Neural cell (in vitro differentiated cells): ENCODE measurements around the gene RASL12. TPM values are rescaled to one million over a fixed set of nuclear protein-coding genes. Genes with fewer than 3 reads are reported as not detected.

ENCODE experiments used
- H2AFZ ChIP-seq: fragments of 200-600, 300-800 bp; sonication (generic), shearing (Covaris generic); 2 replicates; pipeline ENCODE4 v1.6.0; 2014; ENCODE audit warnings: low read depth, mild to moderate bottlenecking, antibody characterized with exemption, low read length, moderate library complexity
- H3F3A ChIP-seq: fragments of 200-600 bp; shearing (Covaris generic); 2 replicates; pipeline ENCODE4 v1.6.1; 2016; ENCODE audit warnings: mild to moderate bottlenecking, moderate library complexity, mixed read lengths, antibody characterized with exemption, low read length; ENCODE audit not compliant: insufficient read depth, poor library complexity, severe bottlenecking
- H3K27ac ChIP-seq: fragments of 200-600, 300-800 bp; sonication (generic), shearing (Covaris generic); 2 replicates; pipeline ENCODE4 v1.5.1; 2014; ENCODE audit warnings: mild to moderate bottlenecking, low read length, moderate library complexity
- H3K27me3 ChIP-seq: fragments of 300-800, 200-600 bp; sonication (generic), shearing (Covaris generic); 2 replicates; pipeline ENCODE4 v1.6.0; 2014; ENCODE audit warnings: mild to moderate bottlenecking, low read depth, low read length, moderate library complexity; ENCODE audit not compliant: insufficient read depth
- H3K36me3 ChIP-seq: fragments of 300-800, 200-600 bp; sonication (generic), shearing (Covaris generic); 2 replicates; pipeline ENCODE4 v1.5.1; 2014; ENCODE audit warnings: mild to moderate bottlenecking, antibody characterized with exemption, low read length, moderate library complexity; ENCODE audit not compliant: insufficient read depth
- H3K4me2 ChIP-seq: fragments of 300-800, 200-600 bp; sonication (generic), shearing (Covaris generic); 2 replicates; pipeline ENCODE4 v1.6.0; 2014; ENCODE audit warnings: mild to moderate bottlenecking, low read length
- H3K4me3 ChIP-seq: fragments of 300-800, 200-600 bp; sonication (generic), shearing (Covaris generic); 2 replicates; pipeline ENCODE4 v1.5.1; 2014; ENCODE audit warnings: mild to moderate bottlenecking, low read length, moderate library complexity
- H3K79me2 ChIP-seq: fragments of 200-600 bp; shearing (Covaris generic); replicated peaks from 2 replicates; pipeline ENCODE4 v1.6.0; 2014; ENCODE audit warnings: mild to moderate bottlenecking, low read length, moderate library complexity; ENCODE audit not compliant: insufficient read depth
- H3K9ac ChIP-seq: fragments of 300-800, 200-600 bp; sonication (generic), shearing (Covaris generic); 2 replicates; pipeline ENCODE4 v1.6.1; 2016; ENCODE audit warnings: mild to moderate bottlenecking, low read length, mixed read lengths
- H3K9me2 ChIP-seq: fragments of 200-600 bp; shearing (Covaris generic); 2 replicates; pipeline ENCODE4 v1.6.1; 2016; ENCODE audit warnings: mild to moderate bottlenecking, low read length, mixed read lengths; ENCODE audit not compliant: insufficient read depth
- H3K9me3 ChIP-seq: fragments of 200-600, 300-800 bp; sonication (generic), shearing (Covaris generic); 2 replicates; pipeline ENCODE4 v1.6.1; 2016; ENCODE audit warnings: mild to moderate bottlenecking, mixed run types, low read length, moderate library complexity, mixed read lengths
- H4K20me1 ChIP-seq: fragments of 200-600 bp; shearing (Covaris generic); 2 replicates; pipeline ENCODE4 v1.6.1; 2016; ENCODE audit warnings: mild to moderate bottlenecking, mixed run types; ENCODE audit not compliant: insufficient read depth
- EP300 ChIP-seq: fragments of 450-650 bp; conservative IDR thresholded peaks from 2 replicates; pipeline ENCODE4 v1.6.1; 2014; ENCODE audit warnings: antibody characterized with exemption, mild to moderate bottlenecking, moderate library complexity; ENCODE audit not compliant: poor library complexity, severe bottlenecking
- EZH2 ChIP-seq: fragments of 200-600, 300-800 bp; shearing (Covaris generic), sonication (generic); IDR thresholded peaks from 2 replicates; pipeline ENCODE4 v1.6.1; 2014; ENCODE audit warnings: antibody characterized with exemption, low read length, borderline replicate concordance, mild to moderate bottlenecking; ENCODE audit not compliant: insufficient read depth, poor library complexity, severe bottlenecking
- MXI1 ChIP-seq: fragments of 450-650 bp; conservative IDR thresholded peaks from 2 replicates; pipeline ENCODE4 v1.6.1; 2014; ENCODE audit warnings: antibody characterized with exemption, mild to moderate bottlenecking; ENCODE audit not compliant: poor library complexity, severe bottlenecking
- POLR2AphosphoS5 ChIP-seq: IDR thresholded peaks from 2 replicates; pipeline ENCODE4 v1.6.1; 2012
- RAD21 ChIP-seq: fragments of 450-650 bp; conservative IDR thresholded peaks from 2 replicates; pipeline ENCODE4 v1.6.1; 2014; ENCODE audit warnings: antibody characterized with exemption, mild to moderate bottlenecking, moderate library complexity
- REST ChIP-seq: IDR thresholded peaks from 2 replicates; pipeline ENCODE4 v1.6.1; 2012; ENCODE audit warnings: borderline replicate concordance
- SMC3 ChIP-seq: fragments of 450-650 bp; conservative IDR thresholded peaks from 2 replicates; pipeline ENCODE4 v1.6.1; 2014; ENCODE audit warnings: antibody characterized with exemption, mild to moderate bottlenecking, moderate library complexity; ENCODE audit not compliant: poor library complexity
- TAF1 ChIP-seq: IDR thresholded peaks from 2 replicates; pipeline ENCODE4 v1.6.1; 2012; ENCODE audit warnings: low read depth
- polyA plus RNA-seq: library from polyadenylated mRNA; depleted of rRNA; stranded (reverse); fragments of >200 nt; gene quantifications from 2 replicates; pipeline ENCODE4 v1.2.3, GENCODE V29; 2014
- TF ChIP-seq, protein P1 (sequence below): fragments of 450-650 bp; IDR thresholded peaks from 2 replicates; pipeline ENCODE4 v1.5.1; 2014; ENCODE audit warnings: antibody characterized with exemption, mild to moderate bottlenecking, moderate library complexity; ENCODE audit not compliant: poor library complexity, severe bottlenecking

RASL12 gene
- polyA plus RNA-seq, 1 donor from 2014 or later = not detected

GRCh38 chr15:65060641-65061397 is 7.0 kb downstream of the RASL12 start:
- H3K79me2 ChIP-seq = no peaks in the 10 kb centered on the region
- H3K4me3 ChIP-seq = no peak overlapping the region
- H3K4me2 ChIP-seq = no peak overlapping the region
- no peaks in the 10 kb centered on the region for H3F3A ChIP-seq
- no peaks in the 10 kb centered on the region for H4K20me1 ChIP-seq
- H3K27ac ChIP-seq = no peak overlapping the region
- H3K9me2 ChIP-seq = no peaks in the 10 kb centered on the region
- TF ChIP-seq EP300 (no peak), TAF1 (no peak), MXI1 (no peak), RAD21 (no peak), REST (no peak), EZH2 (no peak)
- TF ChIP-seq, protein P1, sequence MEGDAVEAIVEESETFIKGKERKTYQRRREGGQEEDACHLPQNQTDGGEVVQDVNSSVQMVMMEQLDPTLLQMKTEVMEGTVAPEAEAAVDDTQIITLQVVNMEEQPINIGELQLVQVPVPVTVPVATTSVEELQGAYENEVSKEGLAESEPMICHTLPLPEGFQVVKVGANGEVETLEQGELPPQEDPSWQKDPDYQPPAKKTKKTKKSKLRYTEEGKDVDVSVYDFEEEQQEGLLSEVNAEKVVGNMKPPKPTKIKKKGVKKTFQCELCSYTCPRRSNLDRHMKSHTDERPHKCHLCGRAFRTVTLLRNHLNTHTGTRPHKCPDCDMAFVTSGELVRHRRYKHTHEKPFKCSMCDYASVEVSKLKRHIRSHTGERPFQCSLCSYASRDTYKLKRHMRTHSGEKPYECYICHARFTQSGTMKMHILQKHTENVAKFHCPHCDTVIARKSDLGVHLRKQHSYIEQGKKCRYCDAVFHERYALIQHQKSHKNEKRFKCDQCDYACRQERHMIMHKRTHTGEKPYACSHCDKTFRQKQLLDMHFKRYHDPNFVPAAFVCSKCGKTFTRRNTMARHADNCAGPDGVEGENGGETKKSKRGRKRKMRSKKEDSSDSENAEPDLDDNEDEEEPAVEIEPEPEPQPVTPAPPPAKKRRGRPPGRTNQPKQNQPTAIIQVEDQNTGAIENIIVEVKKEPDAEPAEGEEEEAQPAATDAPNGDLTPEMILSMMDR = no peak
- peaks cover 3% of the 10 kb centered on the region for H3K27me3 ChIP-seq
- no peak overlapping the region for H2AFZ ChIP-seq
- no peak overlapping the region for H3K9ac ChIP-seq
- no peaks in the 10 kb centered on the region for H3K9me3 ChIP-seq
- H3K36me3 ChIP-seq = no peaks in the 10 kb centered on the region

DNA sequence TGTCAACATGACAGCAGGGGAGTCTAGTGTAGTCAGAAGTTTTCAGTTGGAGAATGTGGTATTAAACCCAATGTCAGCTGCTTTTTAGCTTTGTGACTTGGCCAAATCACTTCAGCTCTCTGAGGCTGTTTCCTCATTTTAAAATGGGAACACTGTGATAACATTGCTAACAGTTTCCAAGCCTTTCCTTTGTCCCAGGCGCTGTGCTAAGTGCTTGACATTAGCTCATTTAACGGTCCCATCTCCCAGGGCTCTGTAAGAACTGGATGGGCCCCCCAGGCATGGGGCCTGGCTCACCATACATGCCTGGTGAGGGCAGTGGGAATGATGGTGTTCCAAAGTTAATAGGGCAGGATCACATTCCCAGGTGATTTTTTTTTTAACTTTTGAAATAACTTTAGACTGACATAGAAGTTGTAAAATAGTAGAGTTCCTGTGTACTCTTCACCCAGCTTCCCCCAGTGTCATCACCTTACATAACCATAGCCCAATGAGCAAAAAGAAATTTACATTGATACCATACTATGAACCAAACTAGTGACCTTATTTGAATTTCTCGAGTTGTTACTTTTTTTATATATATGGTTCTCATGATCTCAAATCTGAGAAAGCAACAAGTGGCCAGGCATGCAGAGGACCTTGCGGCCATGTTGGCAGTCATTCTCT is 7.7 kb downstream of the RASL12 start:
- Histone ChIP-seq H3K27me3 (no peaks in the 10 kb centered on the region), H4K20me1 (no peaks in the 10 kb centered on the region), H3K27ac (no peak overlapping the region), H3K79me2 (no peaks in the 10 kb centered on the region), H3K4me2 (no peak overlapping the region), H2AFZ (no peak overlapping the region), H3F3A (no peaks in the 10 kb centered on the region), H3K9me3 (no peaks in the 10 kb centered on the region), H3K4me3 (no peak overlapping the region), H3K36me3 (no peaks in the 10 kb centered on the region), H3K9me2 (no peaks in the 10 kb centered on the region), H3K9ac (no peak overlapping the region)
- no peak for TF ChIP-seq TAF1
- no peak for TF ChIP-seq SMC3
- no peak for TF ChIP-seq REST
- no peak for TF ChIP-seq RAD21
- TF ChIP-seq, protein P1 = no peak
- TF ChIP-seq EZH2 = no peak
- TF ChIP-seq EP300 = no peak
- TF ChIP-seq MXI1 = no peak
- TF ChIP-seq POLR2AphosphoS5 = no peak
